22Rv1 (cell line): ENCODE results near the gene UPK3BL2.
"Not testable (repeated sequence)": the region's sequence is repeated elsewhere in the genome, so short reads cannot be mapped to it uniquely, and the experiment has no call there.

Source experiments
- H3K27ac ChIP-seq: fragments of 450-650 bp; 2 replicates; pipeline ENCODE4 v1.5.1; 2017

Gene UPK3BL2

GRCh38 chr7:102532127-102532526, 11.4 kb downstream of the UPK3BL2 start:
- not testable (repeated sequence) for H3K27ac ChIP-seq

- H3K27ac ChIP-seq = not testable (repeated sequence)
Measured at GRCh38 chr7:102531583-102531982, 11.9 kb downstream of the UPK3BL2 start.

GRCh38 chr7:102527822-102528793, 15.4 kb downstream of the UPK3BL2 start:
- not testable (repeated sequence) for H3K27ac ChIP-seq

GRCh38 chr7:102527182-102527581, 16.3 kb downstream of the UPK3BL2 start:
- not testable (repeated sequence) for H3K27ac ChIP-seq

GRCh38 chr7:102524803-102525202, 18.7 kb downstream of the UPK3BL2 start:
- H3K27ac ChIP-seq = not testable (repeated sequence)

- H3K27ac ChIP-seq = not testable (repeated sequence)
Measured at GRCh38 chr7:102520797-102521196, 22.7 kb downstream of the UPK3BL2 start.

- H3K27ac ChIP-seq = not testable (repeated sequence)
Measured at GRCh38 chr7:102517550-102518147, 25.8 kb downstream of the UPK3BL2 start, which contains the start of gene RASA4B. TSS of gene RASA4B (minus strand) at chr7:102517777. CDS start at chr7:102517710, 67 bp downstream.

- H3K27ac ChIP-seq = not testable (repeated sequence)
Measured at GRCh38 chr7:102516951-102517350, 26.5 kb downstream of the UPK3BL2 start.

- not testable (repeated sequence) for H3K27ac ChIP-seq
Measured at GRCh38 chr7:102515889-102516288, 27.6 kb downstream of the UPK3BL2 start.

- not testable (repeated sequence) for H3K27ac ChIP-seq
Measured at GRCh38 chr7:102514881-102515721, 28.4 kb downstream of the UPK3BL2 start.

GRCh38 chr7:102512642-102513221, 30.8 kb downstream of the UPK3BL2 start:
- H3K27ac ChIP-seq = not testable (repeated sequence)

GRCh38 chr7:102511860-102512522, 31.5 kb downstream of the UPK3BL2 start:
- H3K27ac ChIP-seq = not testable (repeated sequence)

- not testable (repeated sequence) for H3K27ac ChIP-seq
Measured at GRCh38 chr7:102510575-102510974, 32.9 kb downstream of the UPK3BL2 start.

GRCh38 chr7:102507410-102508088, 35.9 kb downstream of the UPK3BL2 start:
- H3K27ac ChIP-seq = not testable (repeated sequence)

- not testable (repeated sequence) for H3K27ac ChIP-seq
Measured at GRCh38 chr7:102505298-102506185, 38.0 kb downstream of the UPK3BL2 start.

GRCh38 chr7:102503141-102503540, 40.4 kb downstream of the UPK3BL2 start:
- not testable (repeated sequence) for H3K27ac ChIP-seq

GRCh38 chr7:102498321-102498720, 45.2 kb downstream of the UPK3BL2 start:
- H3K27ac ChIP-seq = not testable (repeated sequence)

- H3K27ac ChIP-seq = not testable (repeated sequence)
Measured at GRCh38 chr7:102497308-102497707, 46.2 kb downstream of the UPK3BL2 start.

- H3K27ac ChIP-seq = not testable (repeated sequence)
Measured at GRCh38 chr7:102496861-102497260, 46.6 kb downstream of the UPK3BL2 start.
